GM21423 (cell line): ENCODE results near the gene PKP3.
"Not testable (repeated sequence)": the region's sequence is repeated elsewhere in the genome, so short reads cannot be mapped to it uniquely, and the experiment has no call there.

Source experiments
- ATAC-seq: cut with Tn5 transposase; IDR thresholded peaks from one replicate; pipeline ENCODE4 v1.9.1; 2021; ENCODE audit warnings: mild to moderate bottlenecking, moderate library complexity; ENCODE audit not compliant: unreplicated experiment

PKP3 gene

DNA sequence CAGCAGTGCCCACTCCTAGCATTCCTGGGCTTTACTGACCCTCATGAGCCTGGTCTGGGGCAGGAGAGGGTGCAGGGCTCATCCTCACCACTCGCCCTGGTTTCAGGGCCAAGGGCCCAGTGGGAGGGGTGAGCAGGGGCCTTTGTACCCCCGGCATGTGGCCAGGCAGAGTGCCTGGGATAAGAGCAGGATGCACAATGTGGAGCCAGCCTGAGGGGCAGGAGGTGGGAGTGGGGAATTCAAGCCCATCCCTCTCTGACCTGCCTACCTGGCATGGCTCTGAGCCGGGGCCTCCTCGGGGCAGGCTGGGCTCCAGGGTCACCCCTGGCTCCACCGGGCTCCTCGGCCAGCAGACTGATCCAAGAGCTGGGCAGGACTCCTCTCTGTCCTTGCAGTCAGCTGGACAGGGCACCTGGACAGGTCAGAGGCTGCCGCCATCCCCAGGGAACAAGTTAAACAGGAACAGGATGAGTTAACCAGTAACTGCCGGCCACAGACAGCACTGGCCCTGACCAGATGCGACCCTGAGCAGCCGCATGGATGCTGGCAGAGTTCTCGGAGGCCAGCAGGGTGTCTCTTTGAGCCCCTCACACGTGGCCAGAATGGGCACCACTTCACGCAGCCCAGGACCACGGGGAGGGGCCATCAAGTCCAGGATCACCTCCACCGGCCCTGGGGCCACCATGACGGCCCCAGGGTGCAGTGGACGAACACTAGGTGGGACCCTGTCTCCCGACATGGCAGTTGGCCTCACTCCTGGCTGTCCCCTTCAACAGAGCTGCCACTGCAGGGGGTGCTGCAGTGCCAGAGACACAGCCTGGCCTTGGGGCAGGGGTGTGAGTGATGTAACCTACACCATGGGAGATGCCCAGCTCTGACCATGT lies 15.8 kb downstream of the PKP3 start:
- ATAC-seq = no peak

GRCh38 chr11:410711-411110 lies 16.7 kb downstream of the PKP3 start:
- ATAC-seq = not testable (repeated sequence)

DNA sequence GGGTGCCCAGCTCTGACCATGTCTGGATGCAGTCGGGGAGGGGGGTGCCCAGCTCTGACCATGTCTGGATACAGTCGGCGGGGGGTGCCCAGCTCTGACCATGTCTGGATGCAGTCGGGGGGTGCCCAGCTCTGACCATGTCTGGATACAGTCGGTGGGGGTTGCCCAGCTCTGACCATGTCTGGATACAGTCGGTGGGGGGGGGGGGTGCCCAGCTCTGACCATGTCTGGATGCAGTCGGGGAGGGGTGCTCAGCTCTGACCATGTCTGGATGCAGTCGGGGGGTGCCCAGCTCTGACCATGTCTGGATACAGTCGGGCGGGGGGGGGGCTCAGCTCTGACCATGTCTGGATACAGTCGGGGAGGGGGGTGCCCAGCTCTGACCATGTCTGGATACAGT lies 17.5 kb downstream of the PKP3 start:
- ATAC-seq = not testable (repeated sequence)

DNA sequence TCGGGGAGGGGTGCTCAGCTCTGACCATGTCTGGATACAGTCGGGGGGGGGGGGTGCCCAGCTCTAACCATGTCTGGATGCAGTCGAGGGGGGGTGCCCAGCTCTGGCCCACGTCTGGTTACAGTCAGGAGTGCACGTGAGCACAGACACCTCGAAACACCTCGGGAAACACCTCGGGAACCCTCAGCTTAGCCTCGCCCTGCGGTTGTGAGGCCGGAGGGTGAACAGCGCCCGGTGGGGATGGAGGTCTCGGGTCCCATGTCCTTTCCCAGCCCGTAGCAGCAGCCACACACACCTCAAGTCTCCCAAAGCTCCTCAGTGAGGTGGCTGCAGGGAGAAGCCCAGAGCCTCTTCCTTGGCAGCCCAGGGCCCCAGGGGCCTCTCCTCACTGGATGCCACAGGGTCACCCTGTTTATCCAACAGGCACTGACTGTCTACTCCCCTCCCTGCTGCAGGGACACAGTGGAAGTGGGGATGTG lies 18.7 kb downstream of the PKP3 start:
- no peak for ATAC-seq

GRCh38 chr11:413120-414081 lies 19.4 kb downstream of the PKP3 start:
- no peak for ATAC-seq

DNA sequence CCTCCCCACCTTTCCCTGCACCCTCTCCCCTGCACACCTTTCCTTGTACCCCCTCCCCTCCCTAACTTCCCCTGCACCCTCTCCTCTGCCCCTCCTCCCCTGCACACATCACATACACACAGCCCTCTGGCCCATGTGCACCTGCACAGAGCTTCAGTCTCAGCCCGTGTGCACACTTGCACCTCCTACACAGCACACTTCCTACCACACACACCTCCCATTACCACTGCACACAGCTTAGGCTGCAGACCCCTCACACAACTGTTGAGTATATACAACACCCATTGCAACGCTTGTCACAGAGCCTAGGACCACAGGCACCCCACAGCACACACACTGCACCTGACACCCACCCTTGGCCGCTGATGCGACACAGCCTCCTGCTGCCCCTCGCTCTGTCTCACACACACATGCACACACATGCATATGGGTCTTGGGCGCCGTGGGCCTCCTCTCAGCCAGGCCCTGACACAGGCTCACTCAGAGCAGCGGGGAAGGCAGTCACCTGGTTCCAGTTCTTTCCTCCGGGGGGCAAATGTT lies 20.4 kb downstream of the PKP3 start:
- no peak for ATAC-seq

- ATAC-seq = no peak
Observed at GRCh38 chr11:415640-416041, 21.6 kb downstream of the PKP3 start.

GRCh38 chr11:416051-416756 lies 22.2 kb downstream of the PKP3 start:
- ATAC-seq = no peak

GRCh38 chr11:416757-417621 lies 23.0 kb downstream of the PKP3 start:
- ATAC-seq = no peak

DNA sequence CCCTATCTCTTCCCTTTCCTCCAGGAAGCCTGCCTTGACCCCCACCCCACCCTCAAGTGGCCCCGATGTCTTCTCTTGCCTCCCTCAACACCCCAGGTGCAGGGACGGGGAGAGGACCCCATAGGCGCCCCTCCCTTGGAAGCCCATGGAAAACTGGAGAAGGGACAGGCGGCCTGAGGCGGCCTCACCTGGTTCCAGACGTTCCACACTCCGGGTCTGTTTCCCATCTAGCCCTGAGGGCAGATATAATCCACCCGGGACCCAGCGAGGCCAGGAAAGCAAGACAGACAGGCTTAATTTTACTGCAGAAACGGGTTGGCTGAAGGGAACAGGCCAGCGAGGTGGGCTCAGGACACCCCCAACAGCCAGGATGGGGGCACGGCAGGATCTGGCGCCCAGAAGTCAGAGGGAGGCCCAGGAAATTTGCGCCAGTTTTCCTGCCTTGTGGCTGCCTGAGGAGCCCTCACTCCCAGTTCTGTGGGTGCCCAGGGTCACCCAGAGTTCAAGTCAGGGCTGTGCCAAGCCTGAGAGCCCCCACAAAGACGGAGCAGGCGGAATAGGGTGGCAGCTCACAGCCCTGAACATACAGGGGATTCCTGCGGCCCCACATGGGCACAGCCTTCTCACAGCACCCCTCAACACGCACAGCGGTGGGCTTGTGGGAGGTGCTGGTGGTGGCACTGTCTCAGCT lies 23.8 kb downstream of the PKP3 start:
- ATAC-seq = no peak

DNA sequence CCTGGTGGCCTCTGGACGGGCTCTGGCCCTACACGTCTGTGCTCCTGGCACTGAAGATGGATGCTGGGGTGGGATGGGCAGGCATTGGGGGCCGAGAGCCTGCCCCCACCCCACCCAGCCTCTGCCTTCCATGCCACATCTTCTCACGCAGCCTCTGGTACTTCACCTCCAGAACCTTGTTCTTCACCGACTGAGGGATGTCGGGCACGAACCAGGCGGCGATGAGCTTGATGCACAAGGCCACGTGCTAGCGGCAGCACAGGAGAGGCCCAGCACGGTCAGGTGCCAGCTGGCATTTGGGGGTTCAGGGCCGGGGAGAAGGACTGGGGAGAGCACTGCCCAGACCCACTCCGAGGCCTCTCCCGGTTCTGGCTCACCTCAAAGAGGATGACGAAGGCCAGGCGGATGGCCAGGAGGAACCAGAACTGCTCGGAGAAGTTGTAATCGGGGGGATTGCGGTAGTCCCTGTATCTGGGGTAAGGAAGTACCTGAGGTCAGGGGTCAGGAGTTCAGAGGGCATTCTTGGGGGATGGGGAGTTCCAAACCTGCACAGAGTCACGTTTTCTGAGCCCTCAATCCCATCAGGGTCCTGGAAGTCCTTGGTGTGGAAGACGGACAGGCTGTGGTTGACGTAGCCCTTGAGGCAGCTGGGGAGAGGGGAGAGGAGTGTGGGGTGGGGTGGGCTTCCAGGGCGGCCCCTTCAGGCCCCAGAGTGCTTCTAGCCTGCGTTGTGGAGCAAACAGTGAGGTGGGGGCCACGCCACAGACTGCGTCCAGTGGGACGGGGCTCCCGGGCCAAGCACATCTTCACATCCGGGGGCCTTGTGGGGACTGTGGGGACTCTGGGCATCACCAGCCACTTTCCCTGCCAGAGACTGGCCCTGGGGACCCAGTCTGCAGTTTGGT lies 24.6 kb downstream of the PKP3 start:
- no peak for ATAC-seq

DNA sequence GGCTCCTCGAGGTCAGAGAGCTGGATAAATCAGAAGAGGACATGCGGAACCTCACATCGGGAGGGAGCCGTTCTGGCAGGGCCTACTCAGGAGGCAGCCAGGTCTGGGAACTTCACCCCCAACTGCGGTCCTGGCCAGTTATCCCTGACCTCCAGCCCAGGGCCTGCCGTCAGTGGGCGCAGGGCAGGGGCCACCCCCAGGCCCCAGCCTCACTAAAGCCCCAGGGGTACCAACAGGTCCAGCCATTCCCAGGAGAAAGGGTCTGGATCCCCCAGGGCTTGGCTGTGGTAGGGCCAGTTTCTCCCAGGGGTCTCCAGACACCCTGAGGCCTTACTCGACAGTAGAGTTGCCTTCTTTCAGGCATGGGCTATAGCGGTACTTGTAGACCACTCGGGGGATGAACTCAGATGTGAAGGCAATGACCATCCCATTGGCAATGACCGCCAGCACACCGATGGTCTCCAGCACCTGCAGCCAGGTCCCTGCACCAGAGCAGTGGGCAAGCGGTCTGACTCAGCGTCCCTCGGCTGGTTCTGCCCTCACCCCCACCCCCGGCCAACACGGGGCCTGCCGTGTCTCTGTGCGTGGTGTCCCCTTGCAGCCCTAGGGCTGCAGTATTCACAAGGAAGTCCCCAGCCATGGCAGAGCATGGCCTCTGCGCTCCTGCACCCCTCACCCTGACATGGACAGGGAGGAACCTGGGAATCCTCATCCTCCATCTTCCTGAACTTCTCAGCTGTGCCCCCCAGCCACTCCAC lies 25.4 kb downstream of the PKP3 start:
- ATAC-seq = no peak

- no peak for ATAC-seq
Observed at GRCh38 chr11:420054-420910, 26.3 kb downstream of the PKP3 start.

DNA sequence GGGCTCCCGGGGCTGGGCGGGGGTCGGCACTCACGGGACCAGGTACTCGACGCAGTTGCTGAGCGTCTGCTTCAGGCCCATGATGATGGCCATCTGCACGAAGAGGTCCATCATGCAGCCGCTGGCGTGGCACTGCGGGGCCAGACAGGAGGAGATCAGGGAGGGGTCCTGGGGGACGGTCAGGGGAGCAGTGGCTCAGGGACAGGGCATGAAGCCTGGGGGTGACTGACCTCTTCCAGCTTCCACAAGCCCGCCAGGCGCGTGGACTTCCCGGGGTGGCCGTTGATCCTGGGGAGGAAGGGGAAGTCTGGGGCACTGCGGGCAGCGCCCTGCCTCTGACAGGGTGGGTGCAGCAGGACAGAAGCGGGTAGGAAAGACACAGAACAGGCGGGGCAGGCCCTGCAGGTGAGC lies 26.9 kb downstream of the PKP3 start:
- ATAC-seq = no peak

DNA sequence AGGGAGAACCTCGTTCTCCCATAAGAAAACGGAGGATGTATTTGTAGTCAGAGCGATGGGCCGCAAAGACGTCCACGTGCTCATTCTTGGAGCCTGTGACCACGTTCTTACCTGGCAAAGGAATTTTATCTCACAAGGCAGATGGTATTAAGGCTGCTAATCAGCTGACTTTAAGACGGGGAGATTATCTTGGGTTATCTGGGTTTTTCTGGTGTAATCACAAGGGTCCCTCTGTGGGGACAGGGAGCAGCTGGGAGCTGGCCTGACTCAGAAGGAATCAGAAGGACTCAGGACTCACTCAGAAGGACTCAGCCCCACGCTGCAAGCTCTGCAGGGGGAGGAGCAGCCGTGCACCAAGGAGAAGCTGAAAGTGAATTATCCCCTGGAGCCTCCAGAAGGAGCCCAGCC lies 28.2 kb downstream of the PKP3 start:
- no peak for ATAC-seq

- no peak for ATAC-seq
Observed at GRCh38 chr11:424232-424631, 30.2 kb downstream of the PKP3 start.
